Activated naive CD8-positive, alpha-beta T cell treated with anti-CD3 and anti-CD28 coated beads, Interleukin-2, amount 10 ng/mL, durations not matched to agents 7 days and 5 days (primary cell): ENCODE data around the gene ASB8. TPM values are rescaled to one million over a fixed set of nuclear protein-coding genes. Genes with fewer than 3 reads are reported as not detected.

Source experiments
- ATAC-seq: fragments of 150-1000 bp; cut with Tn5 transposase; one replicate; pipeline ENCODE4 v1.10.0; 2021; ENCODE audit warnings: low read depth, moderate library complexity
- POLR2A ChIA-PET: fragments of 350-600 bp; sonication (Branson Sonifier 250); formaldehyde crosslinking; loops from one replicate; lab custom pipeline; 2021; ENCODE audit warnings: antibody characterized with exemption; lab: Charles Lee
- DNase-seq: peaks from one replicate; pipeline ENCODE4 v3.0.0; 2021
- H3K27ac Mint-ChIP-seq: one replicate; pipeline ENCODE4 v1.8.0; 2022; ENCODE audit warnings: mild to moderate bottlenecking, mixed read lengths
- H3K27me3 Mint-ChIP-seq: one replicate; pipeline ENCODE4 v1.8.0; 2022; ENCODE audit warnings: mild to moderate bottlenecking, moderate library complexity, mixed read lengths
- H3K36me3 Mint-ChIP-seq: one replicate; pipeline ENCODE4 v1.8.0; 2021; ENCODE audit warnings: mild to moderate bottlenecking, mixed read lengths
- H3K4me1 Mint-ChIP-seq: one replicate; pipeline ENCODE4 v1.8.0; 2021; ENCODE audit warnings: mixed read lengths
- H3K4me3 Mint-ChIP-seq: one replicate; pipeline ENCODE4 v1.8.0; 2022; ENCODE audit warnings: mild to moderate bottlenecking, moderate library complexity, mixed read lengths
- H3K9me3 Mint-ChIP-seq: one replicate; pipeline ENCODE4 v1.8.0; 2021; ENCODE audit warnings: mixed read lengths
- microRNA-seq: library from miRNA; unstranded; fragments of <30 nt; microRNA quantifications from one replicate; pipeline ENCODE4 v1.2.0, GENCODE V29; 2022
- total RNA-seq, 2 experiments: library from RNA; stranded (reverse); gene quantifications; one replicate each; pipeline ENCODE4 v1.2.3, GENCODE V29; 2021

ASB8 gene
- total RNA-seq, 2 experiments from 2014 or later = 47.6 to 53.9 TPM

DNA sequence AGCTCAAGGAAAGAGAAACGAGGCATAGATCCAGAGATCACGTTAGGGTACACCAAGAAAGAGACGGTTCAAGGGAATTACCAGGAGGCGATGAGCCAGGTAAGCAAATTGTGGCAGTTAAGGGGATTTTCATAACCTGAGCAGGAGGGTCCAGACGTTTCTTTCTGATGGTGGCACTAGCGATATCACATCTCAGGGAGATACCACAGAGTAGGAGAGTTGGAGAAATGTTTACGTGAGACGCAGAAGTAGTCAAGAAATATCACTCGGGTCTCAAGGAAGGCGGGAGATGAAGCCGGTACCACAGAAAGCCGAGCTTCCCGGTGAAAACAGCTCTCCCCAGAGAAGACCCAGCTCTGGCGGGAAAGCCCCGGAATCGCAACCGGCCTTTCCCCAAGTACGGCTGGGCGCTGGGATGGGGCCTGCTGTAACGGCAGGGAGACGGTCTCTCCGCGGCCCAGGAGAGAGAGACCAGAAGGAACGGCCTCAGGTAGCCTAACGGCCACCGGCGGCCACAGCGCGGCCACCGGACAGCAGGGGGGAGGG lies 51.9 kb downstream of the ASB8 start:
- no peaks in the 10 kb centered on the region for H3K9me3 Mint-ChIP-seq
- POLR2A ChIA-PET = interaction anchor here (0.7 to 4.3 kb wide), 11 partner anchors 12 to 399 kb away, joined by 3 to 41 read pairs (median 4); partner anchors contain the start of genes ASB8, PFKM and RPAP3
- peaks cover 43% of the 10 kb centered on the region for H3K4me1 Mint-ChIP-seq
- peak overlapping the region; percentile 86 for H3K27ac Mint-ChIP-seq
- DNase-seq (no peak), ATAC-seq (peak; percentile 28)
- peak overlapping the region; percentile 97 for H3K4me3 Mint-ChIP-seq
- H3K36me3 Mint-ChIP-seq = peaks cover 3% of the 10 kb centered on the region
- no peaks in the 10 kb centered on the region for H3K27me3 Mint-ChIP-seq

DNA sequence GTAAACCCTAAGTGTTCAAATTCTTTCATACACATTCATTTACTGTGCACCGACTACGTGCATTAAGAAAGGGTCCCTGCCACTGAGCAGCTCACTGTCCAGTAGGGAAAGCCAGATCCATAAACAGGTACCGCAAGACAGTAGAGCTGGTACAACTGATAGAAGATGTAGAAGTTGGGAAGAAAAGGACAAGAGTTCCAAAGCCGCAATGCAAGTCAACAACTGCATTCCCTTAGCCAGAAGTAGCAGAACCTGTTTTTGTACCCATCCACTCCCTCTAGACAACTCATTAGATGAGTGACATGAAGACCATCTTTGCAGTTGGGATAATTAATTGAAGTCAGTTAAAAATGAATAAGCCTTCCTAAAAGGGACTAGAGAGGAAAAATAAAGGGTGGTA lies 52.8 kb downstream of the ASB8 start:
- POLR2A ChIA-PET = interaction anchor here (1.3 to 4.3 kb wide), 3 partner anchors 12 to 53 kb away, joined by 3 to 41 read pairs (median 4); partner anchors contain the start of gene ASB8
- H3K4me3 Mint-ChIP-seq = peak overlapping the region; percentile 97
- peaks cover 42% of the 10 kb centered on the region for H3K4me1 Mint-ChIP-seq
- peaks cover 5% of the 10 kb centered on the region for H3K36me3 Mint-ChIP-seq
- H3K27ac Mint-ChIP-seq = peak overlapping the region; percentile 40
- H3K27me3 Mint-ChIP-seq = no peaks in the 10 kb centered on the region
- no peak for DNase-seq
- no peaks in the 10 kb centered on the region for H3K9me3 Mint-ChIP-seq
- no peak for ATAC-seq

Small RNA genes lying within 50 kb of the gene (microRNA-seq; reads per million reads assigned to microRNA genes)
- gene MIR6505 = not detected

Other genes with a start within 250 kb of the ASB8 start
- 100 to 1,000 TPM; 111 to 115 TPM for gene TMEM106C, start 193.9 kb downstream of the ASB8 start, total RNA-seq
- gene COL2A1, start 153.0 kb downstream of the ASB8 start, total RNA-seq = not detected
- 10 to 100 TPM; 36.2 to 43.4 TPM for gene SENP1, start 51.4 kb downstream of the ASB8 start, total RNA-seq
- 10 to 100 TPM; 23.9 to 26.2 TPM for gene PFKM, start 38.2 kb downstream of the ASB8 start, total RNA-seq
- gene CCDC184, start 26.1 kb upstream of the ASB8 start, total RNA-seq = under 1 TPM; 0.57 to 0.58 TPM
- not detected for gene OR10AD1, start 45.8 kb upstream of the ASB8 start, total RNA-seq
- 10 to 100 TPM; 21.3 to 32.0 TPM for gene ZNF641, start 193.4 kb upstream of the ASB8 start, total RNA-seq